Chondrocyte (in vitro differentiated cells): ENCODE results near the gene GPR25. TPM values are rescaled to one million over a fixed set of nuclear protein-coding genes. Genes with fewer than 3 reads are reported as not detected.

Experiments
- DNase-seq: peaks from one replicate; pipeline ENCODE4 v3.0.0; 2021; ENCODE audit warnings: mixed read lengths, low spot score
- H3K27ac Mint-ChIP-seq: one replicate; pipeline ENCODE4 v1.8.0; 2021; ENCODE audit warnings: mild to moderate bottlenecking, moderate library complexity, mixed read lengths; ENCODE audit not compliant: unreplicated experiment
- H3K27me3 Mint-ChIP-seq: 2 replicates; pipeline ENCODE4 v1.8.0; 2021; ENCODE audit warnings: low read depth, mixed read lengths
- H3K36me3 Mint-ChIP-seq: 2 replicates; pipeline ENCODE4 v1.8.0; 2021; ENCODE audit warnings: low read depth, mixed read lengths
- H3K4me1 Mint-ChIP-seq: 2 replicates; pipeline ENCODE4 v1.8.0; 2021; ENCODE audit warnings: low read depth, mild to moderate bottlenecking, mixed read lengths
- H3K4me3 Mint-ChIP-seq: one replicate; pipeline ENCODE4 v1.8.0; 2021; ENCODE audit warnings: mild to moderate bottlenecking, moderate library complexity, mixed read lengths; ENCODE audit not compliant: unreplicated experiment
- H3K9me3 Mint-ChIP-seq: 2 replicates; pipeline ENCODE4 v1.8.0; 2021; ENCODE audit warnings: low read depth, mixed read lengths
- CTCF ChIP-seq: fragments of 200-600 bp; sonication (generic); IDR thresholded peaks from 2 replicates; pipeline ENCODE4 v1.5.0; 2021; ENCODE audit warnings: antibody characterized with exemption, mild to moderate bottlenecking, moderate library complexity
- total RNA-seq: library from RNA; stranded (reverse); gene quantifications from 3 replicates; pipeline ENCODE4 v1.2.1, GENCODE V29; 2021

The GPR25 gene
- total RNA-seq, 1 donor from 2014 or later = not detected

- TF ChIP-seq CTCF = no peak
- peaks cover 3% of the 10 kb centered on the region for H3K4me1 Mint-ChIP-seq
- H3K27me3 Mint-ChIP-seq = no peaks in the 10 kb centered on the region
- peak; percentile 27 for DNase-seq
- peaks cover 4% of the 10 kb centered on the region for H3K36me3 Mint-ChIP-seq
- no peak overlapping the region for H3K27ac Mint-ChIP-seq
- no peak overlapping the region for H3K4me3 Mint-ChIP-seq
- no peaks in the 10 kb centered on the region for H3K9me3 Mint-ChIP-seq
Observed at GRCh38 chr1:200912737-200913407, 40.1 kb downstream of the GPR25 start.

GRCh38 chr1:200916152-200916551 lies 43.4 kb downstream of the GPR25 start:
- Mint-ChIP-seq H3K36me3 (no peaks in the 10 kb centered on the region), H3K4me1 (peaks cover 3% of the 10 kb centered on the region), H3K27ac (no peak overlapping the region), H3K27me3 (no peaks in the 10 kb centered on the region), H3K9me3 (no peaks in the 10 kb centered on the region), H3K4me3 (no peak overlapping the region)
- DNase-seq = peak; percentile 83
- peak; percentile 13 for TF ChIP-seq CTCF

- H3K4me3 Mint-ChIP-seq = no peak overlapping the region
- peak; percentile 68 for DNase-seq
- H3K27me3 Mint-ChIP-seq = no peaks in the 10 kb centered on the region
- no peak for TF ChIP-seq CTCF
- H3K36me3 Mint-ChIP-seq = no peaks in the 10 kb centered on the region
- no peak overlapping the region for H3K27ac Mint-ChIP-seq
- no peaks in the 10 kb centered on the region for H3K9me3 Mint-ChIP-seq
- peaks cover 3% of the 10 kb centered on the region for H3K4me1 Mint-ChIP-seq
Observed at GRCh38 chr1:200916681-200917080, 43.9 kb downstream of the GPR25 start.

GRCh38 chr1:200917291-200917817 lies 44.6 kb downstream of the GPR25 start:
- H3K27ac Mint-ChIP-seq = no peak overlapping the region
- H3K27me3 Mint-ChIP-seq = no peaks in the 10 kb centered on the region
- H3K9me3 Mint-ChIP-seq = no peaks in the 10 kb centered on the region
- H3K36me3 Mint-ChIP-seq = no peaks in the 10 kb centered on the region
- no peak overlapping the region for H3K4me3 Mint-ChIP-seq
- H3K4me1 Mint-ChIP-seq = peaks cover 6% of the 10 kb centered on the region
- peak; percentile 41 for DNase-seq
- no peak for TF ChIP-seq CTCF

- H3K9me3 Mint-ChIP-seq = no peaks in the 10 kb centered on the region
- no peak overlapping the region for H3K27ac Mint-ChIP-seq
- H3K4me1 Mint-ChIP-seq = peaks cover 12% of the 10 kb centered on the region
- DNase-seq = no peak
- no peak for TF ChIP-seq CTCF
- H3K4me3 Mint-ChIP-seq = no peak overlapping the region
- no peaks in the 10 kb centered on the region for H3K27me3 Mint-ChIP-seq
- no peaks in the 10 kb centered on the region for H3K36me3 Mint-ChIP-seq
Observed at GRCh38 chr1:200918006-200918405, 45.2 kb downstream of the GPR25 start.
